Measurements from ENCODE around the gene CYLD. TPM values are rescaled to one million over a fixed set of nuclear protein-coding genes. Genes with fewer than 3 reads are reported as not detected.

Gene CYLD
- total RNA-seq, 1 donor: 457 TPM

GRCh38 chr16:50741225-50741780 lies 583 bp upstream of the CYLD start:
- H3K9me3 ChIP-seq (ENCODE audit: low read depth, low read length): no peaks in the 10 kb centered on the region
- no peaks in the 10 kb centered on the region for H3K27me3 ChIP-seq (ENCODE audit: insufficient read depth, low read length)
- peak overlapping the region; percentile 15 for H3K4me3 ChIP-seq (ENCODE audit: low read length)
- peaks cover 36% of the 10 kb centered on the region for H3K4me1 ChIP-seq (ENCODE audit: insufficient read depth, low read length)

- H3K4me3 ChIP-seq (ENCODE audit: low read length): peak overlapping the region; percentile 84
- peaks cover 42% of the 10 kb centered on the region for H3K4me1 ChIP-seq (ENCODE audit: insufficient read depth, low read length)
- H3K9me3 ChIP-seq (ENCODE audit: low read depth, low read length): no peaks in the 10 kb centered on the region
- H3K27me3 ChIP-seq (ENCODE audit: insufficient read depth, low read length): no peaks in the 10 kb centered on the region
These were observed 802 bp downstream of the CYLD start for GRCh38 chr16:50742576-50743200.

GRCh38 chr16:50743581-50744225 lies 1.8 kb downstream of the CYLD start:
- Histone ChIP-seq H3K9me3 (ENCODE audit: low read depth, low read length) (no peaks in the 10 kb centered on the region), H3K4me1 (ENCODE audit: insufficient read depth, low read length) (peaks cover 45% of the 10 kb centered on the region), H3K4me3 (ENCODE audit: low read length) (peak overlapping the region; percentile 84), H3K27me3 (ENCODE audit: insufficient read depth, low read length) (no peaks in the 10 kb centered on the region)

- H3K27me3 ChIP-seq (ENCODE audit: insufficient read depth, low read length): no peaks in the 10 kb centered on the region
- peak overlapping the region; percentile 26 for H3K4me3 ChIP-seq (ENCODE audit: low read length)
- peaks cover 54% of the 10 kb centered on the region for H3K4me1 ChIP-seq (ENCODE audit: insufficient read depth, low read length)
- no peaks in the 10 kb centered on the region for H3K9me3 ChIP-seq (ENCODE audit: low read depth, low read length)
These were observed 3.0 kb downstream of the CYLD start for GRCh38 chr16:50744881-50745280.

GRCh38 chr16:50745940-50746339 lies 4.1 kb downstream of the CYLD start:
- H3K4me3 ChIP-seq (ENCODE audit: low read length): peak overlapping the region; percentile 26
- no peaks in the 10 kb centered on the region for H3K27me3 ChIP-seq (ENCODE audit: insufficient read depth, low read length)
- H3K4me1 ChIP-seq (ENCODE audit: insufficient read depth, low read length): peaks cover 51% of the 10 kb centered on the region
- no peaks in the 10 kb centered on the region for H3K9me3 ChIP-seq (ENCODE audit: low read depth, low read length)

- Histone ChIP-seq H3K27me3 (ENCODE audit: insufficient read depth, low read length) (no peaks in the 10 kb centered on the region), H3K4me1 (ENCODE audit: insufficient read depth, low read length) (peaks cover 45% of the 10 kb centered on the region), H3K4me3 (ENCODE audit: low read length) (no peak overlapping the region), H3K9me3 (ENCODE audit: low read depth, low read length) (no peaks in the 10 kb centered on the region)
These were observed 5.5 kb downstream of the CYLD start for GRCh38 chr16:50747207-50747956.

GRCh38 chr16:50751528-50751927 lies 9.6 kb downstream of the CYLD start:
- Histone ChIP-seq H3K4me1 (ENCODE audit: insufficient read depth, low read length) (peaks cover 26% of the 10 kb centered on the region), H3K4me3 (ENCODE audit: low read length) (no peak overlapping the region)

GRCh38 chr16:50752471-50753235 lies 10.8 kb downstream of the CYLD start:
- Histone ChIP-seq H3K4me3 (ENCODE audit: low read length) (no peak overlapping the region), H3K4me1 (ENCODE audit: insufficient read depth, low read length) (peaks cover 25% of the 10 kb centered on the region), H3K9me3 (ENCODE audit: low read depth, low read length) (no peaks in the 10 kb centered on the region), H3K27me3 (ENCODE audit: insufficient read depth, low read length) (no peaks in the 10 kb centered on the region)

More at GRCh38 chr16:50751528-50751927, 9.6 kb downstream of the CYLD start:
- H3K9me3 ChIP-seq (ENCODE audit: low read depth, low read length): no peaks in the 10 kb centered on the region
- H3K27me3 ChIP-seq (ENCODE audit: insufficient read depth, low read length): no peaks in the 10 kb centered on the region

- H3K4me1 ChIP-seq (ENCODE audit: insufficient read depth, low read length): peaks cover 23% of the 10 kb centered on the region
- H3K27me3 ChIP-seq (ENCODE audit: insufficient read depth, low read length): no peaks in the 10 kb centered on the region
- no peaks in the 10 kb centered on the region for H3K9me3 ChIP-seq (ENCODE audit: low read depth, low read length)
- no peak overlapping the region for H3K4me3 ChIP-seq (ENCODE audit: low read length)
These were observed 14.6 kb downstream of the CYLD start for GRCh38 chr16:50756473-50756872.

- no peaks in the 10 kb centered on the region for H3K9me3 ChIP-seq (ENCODE audit: low read depth, low read length)
- peaks cover 18% of the 10 kb centered on the region for H3K4me1 ChIP-seq (ENCODE audit: insufficient read depth, low read length)
- H3K27me3 ChIP-seq (ENCODE audit: insufficient read depth, low read length): no peaks in the 10 kb centered on the region
- H3K4me3 ChIP-seq (ENCODE audit: low read length): no peak overlapping the region
These were observed 19.4 kb downstream of the CYLD start for GRCh38 chr16:50761267-50761666.

- H3K4me3 ChIP-seq (ENCODE audit: low read length): no peak overlapping the region
These were observed 20.4 kb downstream of the CYLD start for GRCh38 chr16:50762241-50762640.

GRCh38 chr16:50763211-50763610 lies 21.3 kb downstream of the CYLD start:
- Histone ChIP-seq H3K27me3 (ENCODE audit: insufficient read depth, low read length) (no peaks in the 10 kb centered on the region), H3K9me3 (ENCODE audit: low read depth, low read length) (no peaks in the 10 kb centered on the region), H3K4me1 (ENCODE audit: insufficient read depth, low read length) (peaks cover 9% of the 10 kb centered on the region)

More at GRCh38 chr16:50762241-50762640, 20.4 kb downstream of the CYLD start:
- H3K27me3 ChIP-seq (ENCODE audit: insufficient read depth, low read length): no peaks in the 10 kb centered on the region
- H3K4me1 ChIP-seq (ENCODE audit: insufficient read depth, low read length): peaks cover 11% of the 10 kb centered on the region
- no peaks in the 10 kb centered on the region for H3K9me3 ChIP-seq (ENCODE audit: low read depth, low read length)

GRCh38 chr16:50765260-50765659 lies 23.4 kb downstream of the CYLD start:
- H3K27me3 ChIP-seq (ENCODE audit: insufficient read depth, low read length): no peaks in the 10 kb centered on the region
- H3K4me1 ChIP-seq (ENCODE audit: insufficient read depth, low read length): no peaks in the 10 kb centered on the region
- H3K9me3 ChIP-seq (ENCODE audit: low read depth, low read length): no peaks in the 10 kb centered on the region
- H3K4me3 ChIP-seq (ENCODE audit: low read length): no peak overlapping the region

More at GRCh38 chr16:50763211-50763610, 21.3 kb downstream of the CYLD start:
- no peak overlapping the region for H3K4me3 ChIP-seq (ENCODE audit: low read length)

GRCh38 chr16:50765861-50766260 lies 24.0 kb downstream of the CYLD start:
- Histone ChIP-seq H3K27me3 (ENCODE audit: insufficient read depth, low read length) (no peaks in the 10 kb centered on the region), H3K4me1 (ENCODE audit: insufficient read depth, low read length) (no peaks in the 10 kb centered on the region), H3K4me3 (ENCODE audit: low read length) (no peak overlapping the region), H3K9me3 (ENCODE audit: low read depth, low read length) (no peaks in the 10 kb centered on the region)

All from mononuclear cell (primary cell).